HG03565 (cell line): ENCODE measurements around the gene OLR1.
"Not testable (repeated sequence)": the region's sequence is repeated elsewhere in the genome, so short reads cannot be mapped to it uniquely, and the experiment has no call there.

ENCODE experiments used
- ATAC-seq: cut with Tn5 transposase; IDR thresholded peaks from one replicate; pipeline ENCODE4 v1.9.1; 2021; ENCODE audit warnings: mild to moderate bottlenecking, moderate library complexity; ENCODE audit not compliant: unreplicated experiment

The OLR1 gene

DNA sequence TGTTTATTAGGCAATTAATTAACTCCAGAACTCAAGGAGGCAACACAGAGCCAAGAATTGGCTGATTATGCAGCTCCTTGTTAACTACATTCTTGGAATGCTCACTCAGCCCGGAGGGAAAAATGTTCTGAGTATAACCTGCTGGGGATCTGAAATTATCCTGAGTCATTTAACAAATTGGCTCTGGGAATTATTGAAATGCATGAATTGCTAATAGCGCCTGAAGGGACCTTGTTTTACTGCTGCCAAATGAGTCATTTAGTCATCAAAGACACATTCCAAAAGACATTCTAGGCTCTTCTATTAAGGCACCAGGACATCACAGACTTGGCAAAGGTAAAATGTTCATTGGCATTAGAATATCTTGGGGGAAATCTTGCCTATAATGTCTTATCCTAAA is 19.9 kb upstream of the OLR1 start:
- no peak for ATAC-seq

GRCh38 chr12:10190558-10191388 is 18.8 kb upstream of the OLR1 start:
- peak; percentile 88 for ATAC-seq

- ATAC-seq: no peak
Observed at GRCh38 chr12:10189653-10190052, 17.7 kb upstream of the OLR1 start.

DNA sequence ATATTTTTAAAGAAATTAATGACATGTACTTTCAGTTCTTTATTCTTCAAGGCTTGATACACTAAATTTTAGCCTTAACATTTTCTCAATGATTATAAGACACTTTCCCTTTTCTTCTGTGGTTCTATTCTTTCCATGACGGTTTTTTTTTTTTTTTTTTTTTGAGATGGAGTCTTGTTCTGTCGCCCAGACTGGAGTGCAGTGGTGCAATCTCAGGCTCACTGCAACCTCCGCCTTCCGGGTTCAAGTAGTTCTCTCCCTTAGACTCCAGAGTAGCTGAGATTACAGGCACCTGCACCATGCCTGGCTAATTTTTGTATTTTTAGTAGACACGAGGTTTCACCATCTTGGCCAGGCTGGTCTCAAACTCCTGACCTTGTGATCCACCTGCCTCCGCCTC is 15.0 kb upstream of the OLR1 start:
- ATAC-seq: not testable (repeated sequence)

DNA sequence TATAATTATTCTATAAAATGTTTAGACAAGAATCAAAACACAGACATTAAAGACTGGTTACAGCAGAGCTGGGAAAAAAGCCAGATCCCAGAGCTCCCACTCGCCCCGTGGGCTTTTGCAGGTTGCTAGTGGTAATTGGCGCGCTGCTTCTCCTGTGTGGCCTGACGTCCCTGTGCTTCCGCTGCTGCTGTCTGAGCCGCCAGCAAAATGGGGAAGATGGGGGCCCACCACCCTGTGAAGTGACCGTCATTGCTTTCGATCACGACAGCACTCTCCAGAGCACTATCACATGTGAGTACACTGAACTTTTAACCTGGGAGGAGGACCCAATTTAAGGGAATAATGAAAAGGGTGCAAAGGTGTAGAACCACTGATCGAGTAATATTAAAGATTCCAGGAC is 14.4 kb upstream of the OLR1 start:
- no peak for ATAC-seq

DNA sequence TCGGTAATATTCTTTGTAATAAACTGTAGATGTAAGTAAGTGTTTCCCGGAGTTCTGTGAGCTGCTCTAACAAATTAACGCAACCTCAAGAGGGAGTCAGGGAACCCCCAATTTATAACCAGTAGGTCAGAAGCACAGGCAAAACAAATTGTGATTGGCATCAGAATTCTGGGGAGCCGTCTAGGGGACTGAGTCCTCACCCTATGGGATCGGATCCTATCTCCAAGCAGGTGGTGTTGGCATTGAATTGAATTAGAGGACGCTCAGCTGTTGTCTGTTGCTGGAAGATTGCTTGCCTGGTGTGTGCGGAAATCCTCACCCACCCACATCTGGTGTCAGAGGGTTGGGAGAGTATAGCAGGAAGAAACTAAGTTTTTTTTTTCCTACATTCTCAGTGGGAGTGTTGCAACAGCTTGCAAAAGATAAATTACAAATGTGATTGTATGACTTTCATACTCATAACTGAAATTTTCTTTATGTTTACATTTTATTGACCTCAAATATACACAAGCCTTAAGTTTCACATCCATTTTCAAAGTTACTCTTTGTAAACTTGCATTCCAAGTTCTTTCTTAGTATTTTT is 12.4 kb upstream of the OLR1 start:
- ATAC-seq: no peak

DNA sequence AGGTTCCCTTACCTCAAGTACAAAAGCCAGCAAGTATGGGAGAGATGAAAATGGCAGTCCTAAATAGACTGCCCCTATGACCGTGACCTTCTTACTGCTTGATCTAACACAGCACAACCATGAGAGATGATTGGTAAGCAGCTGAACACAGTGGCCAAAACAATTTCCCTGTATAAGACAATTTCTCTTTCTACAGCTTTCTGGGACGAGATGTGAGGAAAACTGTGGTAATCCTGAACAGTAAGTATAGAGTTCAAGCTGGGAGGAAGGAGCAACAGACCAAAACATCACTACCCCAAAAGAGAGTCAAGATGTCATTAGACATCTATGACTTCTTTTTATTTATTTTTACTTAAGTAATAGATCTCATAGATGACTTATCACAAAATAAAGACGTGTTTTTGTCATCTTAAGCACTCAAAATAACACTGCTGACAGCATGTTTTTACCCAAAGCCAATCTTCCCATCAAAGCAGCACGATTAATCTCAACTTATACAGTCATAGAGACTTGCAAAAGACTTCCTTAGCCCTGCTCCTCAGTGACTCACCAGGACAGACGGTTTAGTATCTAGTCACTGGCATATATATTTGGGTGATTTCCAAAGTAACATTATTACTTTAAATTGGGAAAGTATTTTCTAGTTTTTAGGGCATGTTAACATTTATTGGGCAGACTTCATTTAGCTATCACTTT is 10.6 kb upstream of the OLR1 start:
- ATAC-seq: no peak

- ATAC-seq: no peak
Observed at GRCh38 chr12:10179776-10180181, 7.8 kb upstream of the OLR1 start.

- ATAC-seq: no peak
Observed at GRCh38 chr12:10178821-10179220, 6.9 kb upstream of the OLR1 start, which contains the start of gene TMEM52B. Gene TMEM52B, plus strand, starts transcription at chr12:10179032. Its CDS starts 543 bp downstream, at chr12:10179575.

DNA sequence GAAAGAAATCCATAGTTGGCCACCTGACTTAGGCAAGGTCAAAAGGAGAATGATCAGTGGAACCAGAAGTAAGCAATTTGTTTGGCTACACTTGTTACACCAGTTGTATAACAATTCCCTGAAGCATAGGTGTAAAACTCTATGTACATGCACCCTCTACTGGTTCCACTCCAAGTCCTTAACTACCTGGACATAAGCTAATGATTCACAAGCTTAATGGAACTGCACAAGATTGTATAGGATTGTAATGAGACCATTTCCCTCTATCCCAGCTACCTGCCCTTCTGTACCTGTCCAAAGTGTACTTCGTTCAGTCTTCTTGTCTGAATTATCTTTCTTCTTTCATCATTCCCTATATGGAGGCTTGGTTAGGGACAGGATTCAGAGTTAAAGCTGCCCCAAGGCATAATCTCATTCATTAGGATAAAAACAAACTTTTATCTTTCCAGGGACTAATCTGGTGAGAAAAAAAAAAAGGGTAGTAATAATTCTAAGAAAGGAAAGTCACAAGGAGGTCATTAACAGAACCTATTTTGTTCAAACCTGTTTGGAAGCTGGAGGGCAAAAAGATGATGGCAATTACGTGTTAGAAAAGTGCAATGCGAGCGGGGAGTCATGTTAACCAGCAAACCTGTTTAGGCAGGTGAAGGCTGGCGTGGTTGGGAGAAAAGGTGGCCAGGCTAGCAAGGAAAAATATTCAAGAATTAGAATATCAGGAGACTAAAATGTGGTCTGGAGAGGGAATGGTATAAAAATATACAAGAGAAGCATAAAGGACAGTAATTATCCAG is 4.1 kb upstream of the OLR1 start:
- ATAC-seq: no peak

DNA sequence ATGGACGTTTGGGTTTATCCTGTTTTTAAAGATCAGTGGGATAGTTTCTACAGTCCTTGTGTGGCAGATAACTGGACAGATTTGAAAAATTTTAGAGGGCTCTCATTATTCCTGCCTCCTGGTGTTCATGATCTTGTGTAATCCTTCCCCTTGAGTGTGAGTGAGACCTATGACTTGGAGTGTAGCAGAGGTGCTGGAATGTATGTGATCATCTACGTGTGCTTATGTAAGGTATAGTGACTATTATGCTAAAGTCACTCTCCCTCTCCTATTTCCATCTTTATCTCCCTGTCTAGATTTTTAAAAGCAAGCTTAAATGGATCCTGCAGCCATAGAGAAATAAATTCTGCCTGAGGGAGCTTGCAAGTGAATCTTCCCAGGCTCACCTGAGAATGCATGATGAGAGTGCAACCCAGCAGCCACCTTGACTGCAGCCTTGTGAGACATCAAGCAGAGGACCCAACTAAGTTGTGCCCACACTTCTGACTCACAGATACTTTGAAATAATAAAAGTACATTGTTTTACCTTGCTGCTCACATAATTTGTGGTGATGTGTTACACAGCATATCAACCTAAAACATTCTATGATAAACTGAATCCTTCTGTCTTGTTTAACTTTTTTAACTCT is 3.2 kb upstream of the OLR1 start:
- no peak for ATAC-seq

GRCh38 chr12:10170216-10170615 is 1.7 kb downstream of the OLR1 start:
- no peak for ATAC-seq

DNA sequence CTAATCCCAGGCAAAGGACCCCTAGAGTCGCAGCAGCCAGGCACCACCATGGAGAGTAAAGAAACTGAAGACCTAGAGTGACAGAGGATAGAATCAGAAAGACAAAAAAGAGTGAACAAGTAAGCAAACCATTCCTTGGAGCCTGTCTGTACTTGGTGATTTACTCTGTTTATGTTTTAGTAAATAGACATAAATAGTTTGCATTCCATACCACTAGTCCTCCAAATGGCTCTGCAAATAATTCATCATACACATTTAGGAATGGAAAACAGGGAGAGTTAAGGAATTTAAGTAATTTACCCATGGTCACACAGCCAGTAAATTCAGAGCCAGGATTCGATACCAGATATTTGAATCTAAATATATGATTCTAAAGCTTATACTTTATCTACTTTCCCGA is 2.8 kb downstream of the OLR1 start:
- no peak for ATAC-seq

GRCh38 chr12:10167599-10167998 is 4.3 kb downstream of the OLR1 start:
- ATAC-seq: no peak

GRCh38 chr12:10165421-10165820 is 6.5 kb downstream of the OLR1 start:
- no peak for ATAC-seq

DNA sequence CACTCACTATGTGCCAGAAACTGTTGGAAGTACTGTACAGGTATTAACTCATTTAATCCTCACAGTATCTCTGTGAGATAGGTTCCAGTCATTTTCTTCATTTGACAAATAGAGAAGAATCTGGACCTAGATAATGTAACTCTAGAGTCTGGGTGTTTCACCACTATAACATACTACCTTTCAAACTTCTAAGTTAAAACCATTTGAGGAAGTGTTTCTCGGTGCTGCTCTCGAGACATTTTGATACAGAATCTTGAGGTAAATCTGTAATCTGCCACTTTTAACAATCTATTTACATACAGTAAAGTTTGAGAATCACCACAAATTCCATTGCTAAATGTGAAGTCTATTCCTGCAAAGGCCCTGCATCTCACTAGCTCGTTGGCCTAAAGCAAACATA is 8.8 kb downstream of the OLR1 start:
- no peak for ATAC-seq

GRCh38 chr12:10160617-10161385 is 11.1 kb downstream of the OLR1 start:
- no peak for ATAC-seq

DNA sequence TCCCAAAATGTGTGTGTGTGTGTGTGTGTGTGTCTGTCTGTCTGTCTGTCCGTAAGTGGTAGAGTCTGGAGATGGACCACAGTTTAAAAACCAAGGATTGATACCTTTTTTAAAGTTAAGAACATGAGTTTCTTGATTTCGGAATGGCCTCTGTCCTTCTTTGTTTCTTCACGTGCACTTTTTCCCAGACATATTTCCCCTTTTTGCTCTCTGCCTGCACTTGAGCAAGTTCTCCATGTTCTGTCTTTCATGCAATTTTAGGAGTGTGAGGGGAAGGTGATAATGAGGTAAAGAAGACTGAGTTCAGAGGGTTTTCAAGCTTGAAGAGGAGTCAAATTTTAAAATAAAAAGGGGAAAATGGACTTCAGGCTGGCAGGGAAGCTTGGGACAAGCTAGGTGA is 12.7 kb downstream of the OLR1 start:
- ATAC-seq: no peak

DNA sequence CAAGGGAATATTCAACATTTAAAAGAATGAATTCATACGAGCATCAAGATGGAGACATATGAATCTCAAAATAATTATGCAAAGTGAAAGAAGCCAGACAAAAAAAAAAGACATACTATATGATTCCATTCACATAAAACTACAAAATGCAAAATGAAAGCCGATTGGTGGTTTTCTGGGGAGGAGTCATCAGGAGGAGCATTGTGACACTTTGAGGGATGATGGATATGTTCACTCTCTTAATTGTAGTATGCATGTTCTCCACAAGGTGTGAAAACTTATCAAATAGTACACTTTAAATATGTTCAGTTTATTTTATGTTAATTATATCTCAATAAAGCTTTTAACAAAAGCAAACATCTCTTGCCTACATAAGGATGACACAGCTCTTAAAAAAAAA is 13.5 kb downstream of the OLR1 start:
- no peak for ATAC-seq

DNA sequence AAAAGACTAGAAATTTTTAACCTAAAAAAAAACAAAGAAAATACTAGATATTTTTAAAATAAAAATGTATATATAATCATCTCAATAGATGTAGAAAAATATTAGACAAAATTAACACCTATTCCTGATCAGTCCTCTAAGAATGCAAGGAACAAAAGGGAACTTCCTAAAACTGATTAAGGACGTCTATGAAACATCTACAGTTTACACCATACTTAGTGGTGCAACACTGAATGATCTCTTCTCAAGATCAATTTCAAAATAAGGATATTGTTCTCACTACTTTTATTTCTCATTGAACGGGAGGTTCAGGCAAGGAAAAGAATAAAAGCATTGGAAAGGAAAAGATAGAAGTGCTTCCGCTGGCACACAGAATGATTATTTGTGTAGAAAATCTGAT is 16.0 kb downstream of the OLR1 start:
- no peak for ATAC-seq
